IPS-11a (cell line): ENCODE results near the gene KIAA0753.
"Not testable (repeated sequence)": the region's sequence is repeated elsewhere in the genome, so short reads cannot be mapped to it uniquely, and the experiment has no call there.

ENCODE experiments used
- H3K4me3 ChIP-seq: one replicate; pipeline ENCODE4 v1.5.1; 2013; ENCODE audit warnings: low read depth, low read length, control low read depth

The KIAA0753 gene

DNA sequence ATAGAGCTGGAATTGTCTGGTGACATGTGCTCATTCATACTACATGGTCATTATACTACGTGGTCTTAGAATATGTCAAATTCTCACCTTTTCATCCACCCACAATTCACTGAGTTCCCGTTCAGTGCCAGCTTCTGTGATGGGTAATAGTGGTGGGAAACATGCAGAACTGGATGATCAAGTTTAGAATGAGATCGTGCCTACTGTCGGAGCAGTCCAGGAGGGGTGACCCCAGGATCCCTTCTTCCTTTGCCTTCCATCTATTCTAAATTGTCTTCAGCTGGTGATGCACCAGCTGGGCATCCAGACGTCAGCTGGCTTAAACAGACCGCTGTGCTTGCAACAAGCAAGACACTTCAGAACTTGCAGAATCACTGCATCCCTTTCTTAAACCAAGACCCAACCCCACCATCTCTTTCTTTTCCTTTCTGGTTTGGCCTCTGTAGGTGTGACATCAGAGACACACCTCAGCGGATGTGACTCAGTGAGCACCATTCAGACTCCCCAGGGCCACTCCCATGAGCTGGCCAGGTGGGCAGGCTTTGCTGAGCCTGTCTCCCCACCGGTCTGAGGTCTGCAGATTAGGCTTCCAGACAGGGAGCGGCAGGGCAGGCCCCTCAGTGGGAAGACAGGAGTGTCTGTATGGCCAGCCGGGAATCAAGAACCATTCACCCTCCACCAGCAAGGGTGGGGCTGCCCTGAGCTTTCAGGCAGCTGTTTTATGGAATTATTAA lies 29.1 kb upstream of the KIAA0753 start:
- no peak overlapping the region for H3K4me3 ChIP-seq

DNA sequence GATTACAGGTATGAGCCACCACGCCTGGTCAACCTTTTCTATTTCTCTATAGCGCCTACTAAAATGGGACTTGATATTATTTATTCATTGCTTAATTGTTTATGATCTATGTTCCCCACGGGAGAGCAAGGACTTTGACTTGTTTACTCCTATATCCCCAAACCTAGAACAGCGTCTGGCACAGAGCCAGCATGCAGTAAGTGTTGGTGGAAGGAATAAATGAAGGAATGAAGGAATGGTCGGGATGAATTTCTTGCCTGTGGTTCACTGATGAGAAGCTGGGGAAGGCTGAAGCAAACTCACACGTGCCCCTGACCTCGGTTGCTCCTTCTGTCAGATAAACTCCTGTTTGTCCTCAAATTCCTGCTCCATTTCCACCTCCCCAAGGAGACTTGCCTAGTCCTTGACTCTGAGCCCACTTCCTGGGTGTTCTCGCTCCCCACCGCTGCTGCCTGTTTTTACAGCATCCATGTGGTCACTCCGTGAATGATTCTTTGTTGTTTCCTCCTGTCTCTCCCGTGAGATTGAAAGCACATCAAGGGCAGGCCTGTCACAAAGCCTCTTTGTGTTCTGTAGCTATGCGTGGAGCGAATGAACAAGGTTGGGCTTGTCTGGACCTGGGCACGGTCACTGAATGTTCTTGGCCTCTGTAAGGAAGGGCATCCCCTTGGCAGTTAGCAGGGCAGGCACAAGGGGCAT lies 28.4 kb upstream of the KIAA0753 start:
- H3K4me3 ChIP-seq: no peak overlapping the region

GRCh38 chr17:6668219-6668618 lies 27.7 kb upstream of the KIAA0753 start:
- no peak overlapping the region for H3K4me3 ChIP-seq

DNA sequence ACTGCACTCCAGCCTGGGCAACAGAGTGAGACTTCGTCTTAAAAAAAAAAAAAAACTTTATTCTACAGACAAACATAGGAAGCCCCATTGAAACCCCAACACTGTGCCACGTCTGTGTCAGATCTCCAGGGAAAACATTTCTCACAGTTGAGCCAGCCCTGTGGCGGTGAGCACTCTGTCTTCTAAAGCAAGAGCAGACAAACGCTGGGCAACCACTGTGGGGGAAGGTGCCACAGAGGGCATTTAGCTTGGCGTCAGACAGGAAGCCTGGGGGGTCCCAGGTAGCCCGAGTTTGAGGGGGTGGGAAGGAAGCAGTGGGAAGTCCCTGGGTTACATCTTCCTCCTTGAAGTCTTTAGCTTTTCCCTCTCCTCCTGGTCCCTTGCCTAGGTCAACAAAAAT lies 27.0 kb upstream of the KIAA0753 start:
- H3K4me3 ChIP-seq: no peak overlapping the region

- H3K4me3 ChIP-seq: no peak overlapping the region
Observed at GRCh38 chr17:6666557-6666956, 26.0 kb upstream of the KIAA0753 start.

- no peak overlapping the region for H3K4me3 ChIP-seq
Observed at GRCh38 chr17:6666077-6666521, 25.6 kb upstream of the KIAA0753 start.

DNA sequence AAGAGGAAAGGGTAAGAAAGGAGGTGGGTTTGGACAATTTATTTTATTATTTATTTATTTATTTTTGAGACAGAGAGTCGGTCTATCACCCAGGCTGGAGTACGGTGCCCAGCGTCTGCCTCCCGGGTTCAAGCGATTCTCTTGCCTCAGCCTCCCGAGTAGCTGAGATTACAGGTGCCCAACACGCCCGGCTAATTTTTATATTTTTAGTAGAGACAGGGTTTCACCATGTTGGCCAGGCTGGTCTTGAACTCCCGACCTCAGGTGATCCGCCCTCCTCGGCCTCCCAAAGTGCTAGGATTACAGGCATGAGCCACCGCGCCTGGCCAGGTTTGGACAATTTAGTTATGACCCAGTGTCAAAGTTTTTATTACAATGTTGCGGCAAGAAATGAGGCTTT lies 22.7 kb upstream of the KIAA0753 start:
- not testable (repeated sequence) for H3K4me3 ChIP-seq

DNA sequence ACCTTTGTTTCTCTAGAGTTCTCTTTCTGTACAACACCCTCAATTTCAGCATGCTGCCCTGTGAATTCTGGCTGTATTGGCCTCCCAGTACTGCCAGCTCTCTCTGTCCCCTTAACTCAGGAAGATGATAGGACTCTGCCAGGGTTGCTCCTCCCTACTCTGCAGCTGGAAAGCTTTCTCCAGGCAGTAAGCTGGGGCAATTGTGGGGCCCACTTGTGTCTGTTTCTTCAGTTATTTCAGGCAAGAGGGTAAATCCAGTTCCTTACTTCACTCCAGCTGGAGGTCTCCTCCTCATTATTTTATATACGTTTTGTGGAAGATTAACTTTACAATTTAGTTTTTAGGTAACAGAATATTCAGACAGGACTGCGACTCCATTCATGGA lies 20.9 kb upstream of the KIAA0753 start:
- no peak overlapping the region for H3K4me3 ChIP-seq

DNA sequence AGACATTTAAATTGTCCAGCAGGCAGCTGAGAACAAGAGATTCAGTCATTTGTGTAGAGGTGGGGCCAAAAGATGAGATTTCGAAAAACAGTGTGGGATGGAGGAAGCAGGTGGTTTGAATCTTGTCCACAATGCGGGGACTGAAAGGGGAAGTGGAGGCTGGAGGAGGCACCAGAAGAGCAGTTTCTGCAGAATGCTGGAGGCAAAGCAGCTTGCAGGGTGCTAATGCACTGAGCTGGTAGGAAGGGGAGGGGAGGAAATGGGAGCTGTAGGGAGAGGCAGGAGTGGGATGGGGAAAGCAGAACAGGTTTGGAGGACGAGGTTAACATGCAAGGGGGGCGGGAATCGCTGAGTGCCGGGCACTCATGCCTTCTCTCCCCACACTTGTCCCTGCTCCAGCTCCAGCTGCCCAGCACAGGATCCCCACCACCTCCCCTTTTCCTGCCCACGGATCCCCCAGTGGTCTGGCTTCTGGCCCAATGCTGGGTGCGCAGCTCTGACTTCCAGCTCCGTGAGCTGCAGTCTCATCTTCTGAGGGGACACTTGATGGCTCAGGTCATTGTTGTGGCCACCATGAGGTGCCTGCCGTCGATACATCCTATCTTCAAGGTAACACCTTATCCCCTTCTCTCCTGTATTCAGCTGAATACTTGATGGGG lies 20.4 kb upstream of the KIAA0753 start:
- no peak overlapping the region for H3K4me3 ChIP-seq

GRCh38 chr17:6660101-6660500 lies 19.6 kb upstream of the KIAA0753 start:
- no peak overlapping the region for H3K4me3 ChIP-seq

- H3K4me3 ChIP-seq: not testable (repeated sequence)
Observed at GRCh38 chr17:6658411-6658810, 17.9 kb upstream of the KIAA0753 start.

DNA sequence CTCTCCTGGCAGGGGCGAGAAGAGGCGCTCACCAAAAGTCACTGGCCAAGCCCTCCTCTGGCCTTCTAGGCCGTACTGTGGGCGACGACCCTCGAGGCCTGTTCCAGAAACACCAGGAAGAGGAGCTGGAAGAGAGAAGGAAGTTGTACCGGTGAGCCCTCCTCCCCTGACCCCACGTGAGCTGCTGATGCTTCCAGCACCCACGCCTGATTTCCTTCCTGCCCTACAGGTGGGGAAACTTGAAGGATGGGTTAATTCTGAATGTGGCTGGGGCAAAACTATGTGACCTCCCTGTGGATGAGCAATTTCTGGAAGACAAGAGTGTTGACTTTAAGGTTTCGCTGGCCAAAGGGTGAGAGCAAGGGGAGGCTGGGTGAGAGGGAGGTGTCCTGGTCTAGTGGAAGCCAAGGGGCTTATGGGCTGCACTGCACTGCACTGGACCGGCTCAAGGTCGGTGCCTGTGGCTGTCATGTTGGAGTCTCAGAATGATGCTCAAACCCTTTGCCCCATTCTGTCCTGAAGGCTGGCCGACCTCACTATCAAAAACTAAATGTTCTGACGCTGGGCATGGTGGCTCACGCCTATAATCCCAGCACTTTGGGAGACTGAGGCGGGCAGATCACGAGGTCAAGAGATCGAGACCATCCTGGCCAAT lies 17.2 kb upstream of the KIAA0753 start:
- peak overlapping the region; percentile 25 for H3K4me3 ChIP-seq

DNA sequence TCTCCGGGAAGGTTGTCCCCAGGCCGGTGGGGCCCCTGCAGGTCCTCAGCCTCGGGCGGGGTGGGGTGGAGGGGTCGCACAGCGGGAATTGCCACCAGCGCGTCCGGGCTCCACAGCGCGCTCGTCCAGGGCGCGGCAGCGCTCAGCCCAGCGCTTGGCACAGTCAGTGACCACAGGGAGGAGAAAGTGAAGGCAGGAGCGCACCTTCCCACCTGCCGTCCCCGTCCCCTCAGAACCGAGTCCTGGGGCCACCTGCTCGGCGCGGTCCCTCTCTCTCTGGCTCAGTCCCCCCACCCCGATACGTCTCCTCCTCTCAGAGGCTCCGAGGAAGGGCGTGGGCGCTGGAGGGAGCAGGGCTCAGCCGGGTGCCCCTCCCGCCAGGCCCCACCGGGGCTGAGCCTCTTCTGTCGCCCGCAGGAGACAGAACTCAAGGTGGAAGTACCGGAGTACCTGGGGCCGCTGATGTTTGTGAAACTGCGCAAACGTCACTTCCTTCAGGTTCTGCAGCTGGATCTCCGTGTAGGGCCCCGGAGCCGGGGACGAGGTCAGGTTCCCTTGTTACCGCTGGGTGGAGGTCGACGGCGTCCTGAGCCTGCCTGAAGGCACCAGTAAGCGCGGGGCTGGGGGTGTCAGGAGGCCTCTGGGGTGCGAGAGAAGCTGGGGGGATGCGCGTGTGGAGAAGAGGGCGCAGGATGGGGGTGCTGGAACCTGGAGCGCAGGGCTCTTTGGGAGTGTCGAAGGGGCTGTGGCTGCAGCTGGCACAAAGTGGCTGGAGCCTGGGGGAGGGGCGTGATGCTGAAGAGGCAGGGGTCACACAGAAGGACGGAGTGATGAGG lies 16.5 kb upstream of the KIAA0753 start:
- H3K4me3 ChIP-seq: peak overlapping the region; percentile 25

GRCh38 chr17:6655732-6656361 lies 15.3 kb upstream of the KIAA0753 start:
- H3K4me3 ChIP-seq: peak overlapping the region; percentile 37

DNA sequence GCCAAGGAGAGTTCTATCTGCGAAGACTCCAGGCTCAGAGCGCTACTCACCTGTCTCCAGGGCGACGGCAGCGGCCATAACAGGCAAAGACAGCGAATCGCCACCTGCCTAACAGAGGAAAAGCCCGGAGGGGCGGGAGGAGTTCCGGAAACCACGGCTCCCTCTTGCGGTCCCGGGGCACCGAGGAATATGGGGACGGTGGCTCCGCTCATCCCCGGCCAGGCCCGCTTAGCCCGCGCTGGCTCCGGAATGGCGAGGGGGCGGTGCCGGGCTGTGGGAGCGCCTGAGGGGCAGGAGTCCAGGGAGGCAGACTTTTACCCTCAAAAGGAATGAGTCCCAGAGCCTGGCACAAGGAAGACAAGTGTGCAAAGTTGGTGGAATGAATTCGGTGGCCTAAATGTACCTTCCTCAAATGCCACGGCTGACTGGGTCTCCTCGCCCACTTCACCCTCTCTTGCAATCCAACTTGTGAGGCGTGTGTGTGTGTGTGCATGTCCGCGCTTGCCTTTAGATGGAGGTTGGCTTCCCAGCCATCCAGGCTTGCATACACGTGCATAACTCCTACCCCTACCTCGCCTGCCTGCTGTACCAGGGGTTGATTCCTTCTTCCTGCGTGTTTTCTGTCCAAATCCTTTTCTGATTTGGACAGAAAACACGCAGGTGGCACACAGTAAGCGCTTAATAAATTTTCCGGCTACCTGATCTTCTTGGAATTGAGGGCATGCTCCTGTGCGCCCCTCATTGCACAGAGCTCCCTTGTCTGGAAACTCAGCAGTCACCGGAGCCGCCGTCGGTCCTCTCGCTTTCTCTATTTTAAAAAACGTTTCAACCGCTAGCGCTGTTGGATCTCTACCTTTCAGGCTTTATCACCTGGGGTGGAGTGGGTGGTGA lies 14.6 kb upstream of the KIAA0753 start:
- H3K4me3 ChIP-seq: peak overlapping the region; percentile 41

GRCh38 chr17:6651919-6652452 lies 11.5 kb upstream of the KIAA0753 start:
- peak overlapping the region; percentile 95 for H3K4me3 ChIP-seq

DNA sequence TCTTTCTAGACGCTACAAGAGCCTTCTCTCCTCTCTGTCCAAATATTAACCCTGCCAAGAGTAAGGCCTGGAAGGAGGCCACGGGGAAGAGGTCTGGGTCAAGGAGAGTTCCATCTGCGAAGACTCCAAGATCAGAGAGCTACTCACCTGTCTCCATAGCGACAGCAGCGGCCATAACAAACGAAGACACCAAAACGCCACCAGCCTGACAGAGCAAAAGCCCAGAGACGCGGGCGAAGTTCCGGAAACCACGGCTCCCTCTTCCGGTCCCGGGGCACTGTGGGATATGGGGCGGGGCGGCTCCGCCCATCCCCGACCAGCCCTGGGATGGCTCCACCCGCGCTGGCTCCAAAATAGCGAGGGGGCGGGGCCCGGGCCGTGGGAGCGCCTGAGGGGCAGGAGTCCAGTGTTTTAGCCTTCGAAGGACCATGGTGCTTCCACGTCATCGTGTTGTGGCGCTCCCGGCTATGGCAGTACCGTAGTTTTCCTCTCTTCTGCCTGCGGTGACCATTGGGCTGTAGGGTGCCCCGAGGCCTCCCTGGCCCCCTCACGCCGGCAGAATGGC lies 10.9 kb upstream of the KIAA0753 start, which contains the start of the genes C17orf100 and MED31:
Gene C17orf100 (plus strand): TSS at position 409 of the 565 bp plus-strand sequence. CDS start 152 bp downstream, at position 561.
Gene MED31 (minus strand): TSS at position 252 of the 565 bp plus-strand sequence. CDS start 77 bp downstream, at position 175.
- peak within 1 kb of the TSS; percentile 95 for H3K4me3 ChIP-seq

DNA sequence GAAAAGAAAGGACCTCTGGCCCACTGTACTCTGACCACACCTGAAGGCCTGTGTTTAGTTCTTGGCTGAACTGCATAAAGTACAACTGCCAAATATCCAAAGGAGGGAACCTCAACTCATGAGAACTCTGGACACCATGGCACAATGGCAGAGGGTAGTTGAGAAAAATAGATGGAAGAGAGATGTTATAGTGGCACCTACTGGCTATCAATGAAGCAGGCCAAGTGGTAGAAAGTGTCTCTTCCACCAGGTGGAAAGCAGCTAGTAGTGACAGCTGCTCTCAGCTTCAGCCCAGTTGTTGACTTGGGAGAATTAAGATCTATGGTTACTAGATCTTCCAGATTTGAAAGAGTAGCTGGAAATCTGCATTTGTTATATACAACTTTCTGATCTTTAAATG lies 7.7 kb upstream of the KIAA0753 start:
- H3K4me3 ChIP-seq: no peak overlapping the region
